K562 (cell line): ENCODE measurements around the gene VGLL3. TPM values are rescaled to one million over a fixed set of nuclear protein-coding genes. Genes with fewer than 3 reads are reported as not detected.

Source experiments
- ATAC-seq: fragments of 200-7000 bp; cut with Tn5 transposase; 3 replicates; pipeline ENCODE4 v1.9.1; 2020; ENCODE audit warnings: moderate library complexity
- BruUV-seq: library from RNA; stranded (reverse); fragments of 400-500 nt; replicated peaks from 2 replicates; lab custom pipeline; 2021; lab: Mats Ljungman, UMichigan
- CTCF ChIA-PET: fragments of 300-600 bp; formaldehyde crosslinking; extraction: SDS; loops from one replicate; lab custom pipeline; 2021; ENCODE audit warnings: low intra/inter-chr PET ratio; lab: Yijun Ruan, JAX
- POLR2A ChIA-PET: fragments of 300-600, 350-650 bp; sonication (Branson Sonifier 250); formaldehyde crosslinking; extraction: SDS; loops from one replicate; lab custom pipeline; 2021; ENCODE audit warnings: antibody characterized with exemption, inconsistent platforms; lab: Yijun Ruan, JAX
- DNase-seq, 4 experiments: peaks; one replicate each; pipeline versions ENCODE4 v3.0.0 to v3.0.0-alpha.2; 2011 to 2018; ENCODE audit warnings: low spot score in 3 of 4, mixed read lengths in 3 of 4; ENCODE audit errors: extremely low read depth in 1 of 4
- FAIRE-seq: peaks from 2 replicates; lab custom pipeline; 2011; peaks lifted over from hg19 to GRCh38; lab: Jason Lieb, UNC
- H2AFZ ChIP-seq: 2 replicates; pipeline ENCODE4 v1.6.0; 2011; ENCODE audit warnings: low read depth, low read length, control low read depth, inconsistent platforms
- H3K27ac ChIP-seq: fragments of 200-600 bp; 3 replicates; pipeline ENCODE4 v1.8.0; 2011; ENCODE audit warnings: low read depth, mild to moderate bottlenecking, control low read depth, inconsistent platforms, low read length, moderate library complexity, mixed read lengths; ENCODE audit errors: extremely low read depth
- H3K27me3 ChIP-seq, 2 experiments: fragments of 300-600 bp in 1 of 2; 2 replicates in 1 of 2; 3 replicates in 1 of 2; pipeline versions ENCODE4 v1.6.0 to v1.8.0; 2011; ENCODE audit warnings: inconsistent platforms in 2 of 2, low read length in 2 of 2, mild to moderate bottlenecking in 1 of 2, mixed read lengths in 1 of 2, moderate library complexity in 1 of 2; ENCODE audit not compliant: control insufficient read depth in 2 of 2, insufficient read depth in 2 of 2
- H3K36me3 ChIP-seq: fragments of 300-600 bp; 3 replicates; pipeline ENCODE4 v1.8.0; 2011; ENCODE audit warnings: mild to moderate bottlenecking, low read length, inconsistent platforms; ENCODE audit not compliant: control insufficient read depth, insufficient read depth
- H3K4me1 ChIP-seq, 2 experiments: fragments of 200-600 bp in 1 of 2; replicated peaks in 1 of 2; 2 replicates in 1 of 2; 3 replicates in 1 of 2; pipeline versions ENCODE4 v1.5.1 to v1.8.0; 2011; ENCODE audit warnings: inconsistent platforms in 2 of 2, low read length in 2 of 2, mild to moderate bottlenecking in 1 of 2, mixed read lengths in 1 of 2, moderate library complexity in 1 of 2; ENCODE audit not compliant: control insufficient read depth in 2 of 2, insufficient read depth in 2 of 2
- H3K4me2 ChIP-seq: 2 replicates; pipeline ENCODE4 v1.6.1; 2011; ENCODE audit warnings: low read length, control low read depth, inconsistent platforms, mixed read lengths; ENCODE audit not compliant: insufficient read depth
- H3K4me3 ChIP-seq: fragments of 200-600 bp; sonication (generic), shearing (Covaris generic); 2 replicates; pipeline ENCODE4 v1.5.1; 2016; ENCODE audit warnings: control low read depth, inconsistent platforms
- H3K79me2 ChIP-seq: fragments of 200-600 bp; 3 replicates; pipeline ENCODE4 v1.8.0; 2011; ENCODE audit warnings: low read length, inconsistent platforms; ENCODE audit not compliant: control insufficient read depth, insufficient read depth
- H3K9ac ChIP-seq, 2 experiments: 2 replicates each; pipeline versions ENCODE4 v1.6.0 to v1.6.1; 2011; ENCODE audit warnings: low read depth in 2 of 2, low read length in 2 of 2, control low read depth in 1 of 2, inconsistent platforms in 1 of 2, mild to moderate bottlenecking in 1 of 2, mixed read lengths in 1 of 2; ENCODE audit not compliant: insufficient read depth in 1 of 2
- H3K9me1 ChIP-seq: one replicate; pipeline ENCODE4 v1.6.0; 2011; ENCODE audit warnings: inconsistent platforms, mild to moderate bottlenecking, low read length, moderate library complexity; ENCODE audit not compliant: control insufficient read depth, insufficient read depth
- H3K9me3 ChIP-seq: replicated peaks from 2 replicates; pipeline ENCODE4 v1.5.1; 2011; ENCODE audit warnings: low read depth, low read length, inconsistent platforms; ENCODE audit not compliant: control insufficient read depth, insufficient read depth
- H4K20me1 ChIP-seq: replicated peaks from 2 replicates; pipeline ENCODE4 v1.6.1; 2011; ENCODE audit warnings: low read length, inconsistent platforms, mixed read lengths; ENCODE audit not compliant: control insufficient read depth, insufficient read depth
- ETV6 ChIP-seq, 3 experiments: fragments of 150-350 bp in 1 of 3; sonication (generic) in 1 of 3; formaldehyde crosslinking in 1 of 3; IDR thresholded peaks; 2 replicates each; pipeline versions ENCODE4 v1.6.1 to v1.8.0; 2014 to 2022; ENCODE audit warnings: borderline replicate concordance in 2 of 3, low read depth in 2 of 3, antibody characterized with exemption in 1 of 3, low read length in 1 of 3, mild to moderate bottlenecking in 1 of 3, missing genetic modification reagents in 1 of 3
- MTA2 ChIP-seq: fragments of 450-650 bp; IDR thresholded peaks from 2 replicates; pipeline ENCODE4 v1.6.1; 2016; ENCODE audit warnings: low read depth
- NFATC3 ChIP-seq: fragments of 450-650 bp; IDR thresholded peaks from 2 replicates; pipeline ENCODE4 v1.6.1; 2017; ENCODE audit warnings: mild to moderate bottlenecking
- SMAD1 ChIP-seq: fragments of 150-350 bp; IDR thresholded peaks from 2 replicates; pipeline ENCODE4 v1.6.1; 2014; ENCODE audit warnings: low read length, low read depth; ENCODE audit not compliant: partially characterized antibody
- TFAM ChIP-seq: fragments of 250-450 bp; sonication (Bioruptor Pico); conservative IDR thresholded peaks from 2 replicates; pipeline ENCODE4 v1.5.0; 2021; ENCODE audit warnings: mild to moderate bottlenecking, moderate library complexity
- WGBS: fragments of 100-300 bp; shearing (Covaris generic); methylation state at CpG from one replicate; pipeline ENCODE4 v1.1.6; 2016; ENCODE audit warnings: low coverage, mixed read lengths; ENCODE audit not compliant: insufficient coverage; ENCODE audit errors: missing lambda C conversion rate; 5-methylcytosine and 5-hydroxymethylcytosine counted together
- in situ Hi-C: fragments of 300-500 bp; cut with MboI; formaldehyde crosslinking; loops from 4 replicates; pipeline ENCODE4 v1.15.0; 2018; ENCODE audit warnings: inconsistent platforms, mixed read lengths
- intact Hi-C: fragments of 100-400 bp; cut with micrococcal nuclease; formaldehyde crosslinking; loops from 2 replicates; pipeline ENCODE4 v1.14.2; 2022
- polyA plus RNA-seq, 8 experiments: library from polyadenylated mRNA; depleted of rRNA in 4 of 8; stranded (reverse) in 5 of 8; unstranded in 3 of 8; fragments of >200 nt; fragmentation: Nextera tagmentation in 2 of 8; fragmentation: Illumina TruSeq in 1 of 8; extraction: Ambion mirVana in 2 of 8; extraction: Trizol in 1 of 8; gene quantifications; 2 replicates each; pipeline versions ENCODE4 v1.2.1 to v1.2.3, GENCODE V29; 2011 to 2014; ENCODE audit warnings: inconsistent platforms in 1 of 8, missing spikeins in 1 of 8
- total RNA-seq, 7 experiments: library from RNA; depleted of rRNA in 6 of 7; stranded (reverse); fragments of >200 nt in 6 of 7; fragmentation: Illumina TruSeq in 2 of 7; extraction: Trizol in 2 of 7; gene quantifications; 2 replicates each; pipeline versions ENCODE4 v1.2.1 to v1.2.3, GENCODE V29; 2011 to 2021; ENCODE audit warnings: low replicate concordance in 1 of 7
- TF ChIP-seq, protein P1 (sequence below): fragments of 450-650 bp; IDR thresholded peaks from 2 replicates; pipeline ENCODE4 v1.6.1; 2017; ENCODE audit warnings: antibody characterized with exemption, mild to moderate bottlenecking

VGLL3 gene
- total and polyA plus RNA-seq, 9 of the 15 experiments (the other 6 are each of a cell fraction or from before 2014, with no cell fraction given) = under 0.01 to 0.09 (median 0.04) TPM; not detected in 6

DNA sequence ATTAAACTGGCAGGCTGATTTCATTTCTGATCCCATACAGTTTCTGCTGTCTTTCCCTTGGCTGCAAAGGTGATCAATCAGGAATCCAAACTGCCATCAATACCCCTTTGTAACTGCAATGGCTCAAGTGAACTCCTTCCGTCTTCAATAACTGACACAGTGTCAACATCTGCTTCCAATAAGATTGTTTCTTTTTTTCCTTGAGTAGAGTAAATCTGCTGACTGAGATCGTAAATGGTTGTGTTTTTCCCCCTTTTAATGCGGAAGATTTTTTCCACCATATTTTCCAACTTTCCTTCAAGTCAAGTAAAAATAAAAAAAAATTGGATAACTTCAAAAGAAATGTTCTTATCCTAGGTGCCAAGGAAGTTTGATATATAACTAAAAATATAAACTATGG is 48.7 kb downstream of the VGLL3 start:
- H3K36me3 ChIP-seq = no peaks in the 10 kb centered on the region
- H3K4me3 ChIP-seq = no peak overlapping the region
- no peaks in the 10 kb centered on the region for H4K20me1 ChIP-seq
- TF ChIP-seq MTA2 (no peak), SMAD1 (no peak), NFATC3 (no peak), TFAM (CRISPR knock-in tag) (no peak), ETV6 (IDR thresholded peaks at IDR 0.05; ENCODE audit: borderline replicate concordance in 1 of 2, low read depth in 2 of 2, low read length in 1 of 2) (no peak), ETV6 (CRISPR knock-in tag; IDR thresholded peaks at IDR 0.05; ENCODE audit: borderline replicate concordance) (no peak)
- TF ChIP-seq, protein P1, sequence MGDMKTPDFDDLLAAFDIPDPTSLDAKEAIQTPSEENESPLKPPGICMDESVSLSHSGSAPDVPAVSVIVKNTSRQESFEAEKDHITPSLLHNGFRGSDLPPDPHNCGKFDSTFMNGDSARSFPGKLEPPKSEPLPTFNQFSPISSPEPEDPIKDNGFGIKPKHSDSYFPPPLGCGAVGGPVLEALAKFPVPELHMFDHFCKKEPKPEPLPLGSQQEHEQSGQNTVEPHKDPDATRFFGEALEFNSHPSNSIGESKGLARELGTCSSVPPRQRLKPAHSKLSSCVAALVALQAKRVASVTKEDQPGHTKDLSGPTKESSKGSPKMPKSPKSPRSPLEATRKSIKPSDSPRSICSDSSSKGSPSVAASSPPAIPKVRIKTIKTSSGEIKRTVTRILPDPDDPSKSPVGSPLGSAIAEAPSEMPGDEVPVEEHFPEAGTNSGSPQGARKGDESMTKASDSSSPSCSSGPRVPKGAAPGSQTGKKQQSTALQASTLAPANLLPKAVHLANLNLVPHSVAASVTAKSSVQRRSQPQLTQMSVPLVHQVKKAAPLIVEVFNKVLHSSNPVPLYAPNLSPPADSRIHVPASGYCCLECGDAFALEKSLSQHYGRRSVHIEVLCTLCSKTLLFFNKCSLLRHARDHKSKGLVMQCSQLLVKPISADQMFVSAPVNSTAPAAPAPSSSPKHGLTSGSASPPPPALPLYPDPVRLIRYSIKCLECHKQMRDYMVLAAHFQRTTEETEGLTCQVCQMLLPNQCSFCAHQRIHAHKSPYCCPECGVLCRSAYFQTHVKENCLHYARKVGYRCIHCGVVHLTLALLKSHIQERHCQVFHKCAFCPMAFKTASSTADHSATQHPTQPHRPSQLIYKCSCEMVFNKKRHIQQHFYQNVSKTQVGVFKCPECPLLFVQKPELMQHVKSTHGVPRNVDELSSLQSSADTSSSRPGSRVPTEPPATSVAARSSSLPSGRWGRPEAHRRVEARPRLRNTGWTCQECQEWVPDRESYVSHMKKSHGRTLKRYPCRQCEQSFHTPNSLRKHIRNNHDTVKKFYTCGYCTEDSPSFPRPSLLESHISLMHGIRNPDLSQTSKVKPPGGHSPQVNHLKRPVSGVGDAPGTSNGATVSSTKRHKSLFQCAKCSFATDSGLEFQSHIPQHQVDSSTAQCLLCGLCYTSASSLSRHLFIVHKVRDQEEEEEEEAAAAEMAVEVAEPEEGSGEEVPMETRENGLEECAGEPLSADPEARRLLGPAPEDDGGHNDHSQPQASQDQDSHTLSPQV = no peak
- no peaks in the 10 kb centered on the region for H3K79me2 ChIP-seq
- 0% methylated on average over 3 of the region's 3 CpGs for WGBS
- no peaks in the 10 kb centered on the region for H3K27me3 ChIP-seq
- FAIRE-seq (no peak), ATAC-seq (no peak), DNase-seq (no peak)
- H3K9me3 ChIP-seq = no peaks in the 10 kb centered on the region
- no peak overlapping the region for H3K9ac ChIP-seq
- no TSS peak for BruUV-seq
- H2AFZ ChIP-seq = no peak overlapping the region
- H3K4me2 ChIP-seq = no peak overlapping the region
- H3K9me1 ChIP-seq = no peaks in the 10 kb centered on the region
- no peak overlapping the region for H3K27ac ChIP-seq
- intact Hi-C loops = no loop called here
- POLR2A ChIA-PET = no interaction called here
- H3K4me1 ChIP-seq = no peaks in the 10 kb centered on the region
- CTCF ChIA-PET = no interaction called here
- in situ Hi-C loops = no loop called here
